Measurements from ENCODE around the gene CFAP299.

DNA sequence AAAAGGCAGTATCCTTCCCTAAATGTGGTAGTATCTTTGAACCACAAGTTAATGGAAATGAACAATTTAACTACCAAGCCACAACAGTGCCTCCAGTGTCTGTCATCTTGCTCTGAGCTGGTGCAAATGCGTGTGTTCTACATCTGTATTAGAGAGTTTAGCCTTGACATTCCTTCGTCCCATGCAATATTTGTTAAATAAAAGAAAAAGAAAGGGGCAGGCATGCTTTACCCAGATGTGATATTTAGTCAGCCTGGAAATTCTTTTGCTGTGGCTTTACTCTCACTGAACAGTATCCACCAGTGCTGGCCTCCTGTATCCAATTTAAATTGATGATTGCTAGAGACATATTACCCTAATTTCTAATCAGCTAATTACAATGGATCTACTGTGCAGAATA is 310.5 kb downstream of the CFAP299 start:
- TF ChIP-seq, protein P1, sequence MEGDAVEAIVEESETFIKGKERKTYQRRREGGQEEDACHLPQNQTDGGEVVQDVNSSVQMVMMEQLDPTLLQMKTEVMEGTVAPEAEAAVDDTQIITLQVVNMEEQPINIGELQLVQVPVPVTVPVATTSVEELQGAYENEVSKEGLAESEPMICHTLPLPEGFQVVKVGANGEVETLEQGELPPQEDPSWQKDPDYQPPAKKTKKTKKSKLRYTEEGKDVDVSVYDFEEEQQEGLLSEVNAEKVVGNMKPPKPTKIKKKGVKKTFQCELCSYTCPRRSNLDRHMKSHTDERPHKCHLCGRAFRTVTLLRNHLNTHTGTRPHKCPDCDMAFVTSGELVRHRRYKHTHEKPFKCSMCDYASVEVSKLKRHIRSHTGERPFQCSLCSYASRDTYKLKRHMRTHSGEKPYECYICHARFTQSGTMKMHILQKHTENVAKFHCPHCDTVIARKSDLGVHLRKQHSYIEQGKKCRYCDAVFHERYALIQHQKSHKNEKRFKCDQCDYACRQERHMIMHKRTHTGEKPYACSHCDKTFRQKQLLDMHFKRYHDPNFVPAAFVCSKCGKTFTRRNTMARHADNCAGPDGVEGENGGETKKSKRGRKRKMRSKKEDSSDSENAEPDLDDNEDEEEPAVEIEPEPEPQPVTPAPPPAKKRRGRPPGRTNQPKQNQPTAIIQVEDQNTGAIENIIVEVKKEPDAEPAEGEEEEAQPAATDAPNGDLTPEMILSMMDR (IDR thresholded peaks at IDR 0.05; ENCODE audit: low read depth, low read length), result no peak
- TF ChIP-seq EZH2phosphoT487 (IDR thresholded peaks at IDR 0.05; ENCODE audit: low read depth), result no peak

Data from OCI-LY3 (cell line).